MCF 10A (cell line): ENCODE measurements around the gene ANGPTL7. TPM values are rescaled to one million over a fixed set of nuclear protein-coding genes. Genes with fewer than 3 reads are reported as not detected.

Experiments
- BruUV-seq: library from RNA; stranded (reverse); fragments of 400-500 nt; replicated peaks from 2 replicates; lab custom pipeline; 2021; lab: Mats Ljungman, UMichigan
- CTCF ChIA-PET: fragments of 300-600 bp; sonication (Branson Sonifier 250); formaldehyde crosslinking; extraction: SDS; loops from one replicate; lab custom pipeline; 2021; ENCODE audit warnings: antibody characterized with exemption, inconsistent platforms; lab: Yijun Ruan, JAX
- POLR2A ChIA-PET: fragments of 300-600, 350-650 bp; sonication (Branson Sonifier 250); formaldehyde crosslinking; extraction: SDS; loops from one replicate; lab custom pipeline; 2020; ENCODE audit warnings: antibody characterized with exemption, inconsistent platforms; lab: Yijun Ruan, JAX
- DNase-seq: peaks from one replicate; pipeline ENCODE4 v3.0.0-alpha.2; 2018; ENCODE audit not compliant: unreplicated experiment
- H3K27ac Mint-ChIP-seq: one replicate; pipeline ENCODE4 v1.8.0; 2022; ENCODE audit warnings: mild to moderate bottlenecking, low read depth, mixed read lengths; ENCODE audit not compliant: unreplicated experiment
- H3K27me3 Mint-ChIP-seq: one replicate; pipeline ENCODE4 v1.8.0; 2022; ENCODE audit warnings: mixed read lengths; ENCODE audit not compliant: insufficient read depth, unreplicated experiment
- H3K36me3 Mint-ChIP-seq: one replicate; pipeline ENCODE4 v1.8.0; 2022; ENCODE audit warnings: mild to moderate bottlenecking, moderate library complexity, mixed read lengths; ENCODE audit not compliant: insufficient read depth, unreplicated experiment
- H3K4me1 Mint-ChIP-seq: one replicate; pipeline ENCODE4 v1.8.0; 2022; ENCODE audit warnings: mixed read lengths; ENCODE audit not compliant: insufficient read depth, unreplicated experiment
- H3K4me3 Mint-ChIP-seq: one replicate; pipeline ENCODE4 v1.8.0; 2022; ENCODE audit warnings: mild to moderate bottlenecking, moderate library complexity, mixed read lengths; ENCODE audit not compliant: unreplicated experiment
- H3K9me3 Mint-ChIP-seq: one replicate; pipeline ENCODE4 v1.8.0; 2022; ENCODE audit warnings: mixed read lengths; ENCODE audit not compliant: unreplicated experiment
- intact Hi-C: fragments of 100-400 bp; cut with micrococcal nuclease; formaldehyde crosslinking; loops from 2 replicates; pipeline ENCODE4 v1.14.1; 2022
- total RNA-seq: library from RNA; stranded (reverse); gene quantifications from 2 replicates; pipeline ENCODE4 v1.2.3, GENCODE V29; 2022
- TF ChIP-seq, protein P1 (sequence below): fragments of 200-600 bp; IDR thresholded peaks from one replicate; pipeline ENCODE4 v1.8.0; 2022; ENCODE audit warnings: antibody characterized with exemption, mild to moderate bottlenecking; ENCODE audit not compliant: unreplicated experiment

ANGPTL7 gene
- total RNA-seq, 1 experiment from 2014 or later = not detected

DNA sequence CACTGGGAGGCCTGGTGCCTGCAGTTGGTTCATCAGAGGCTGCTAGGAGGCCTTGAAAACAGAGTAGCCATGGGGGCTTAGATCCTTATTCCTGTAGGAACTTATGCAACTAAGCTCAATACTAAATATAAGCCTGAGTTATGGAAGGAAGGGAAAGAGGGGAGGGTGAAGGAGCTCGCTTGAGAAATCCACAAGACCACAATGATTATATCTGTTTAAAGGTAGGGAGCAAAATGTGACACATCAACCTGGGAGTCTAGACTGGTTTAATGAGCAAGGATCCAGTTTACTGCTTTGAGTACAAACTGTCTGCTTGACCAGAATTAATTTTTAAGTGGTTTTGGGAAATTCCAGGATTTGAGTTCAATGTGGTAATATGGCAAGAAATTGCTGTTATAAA is 20.4 kb upstream of the ANGPTL7 start:
- no peaks in the 10 kb centered on the region for H3K27me3 Mint-ChIP-seq
- TF ChIP-seq, protein P1, sequence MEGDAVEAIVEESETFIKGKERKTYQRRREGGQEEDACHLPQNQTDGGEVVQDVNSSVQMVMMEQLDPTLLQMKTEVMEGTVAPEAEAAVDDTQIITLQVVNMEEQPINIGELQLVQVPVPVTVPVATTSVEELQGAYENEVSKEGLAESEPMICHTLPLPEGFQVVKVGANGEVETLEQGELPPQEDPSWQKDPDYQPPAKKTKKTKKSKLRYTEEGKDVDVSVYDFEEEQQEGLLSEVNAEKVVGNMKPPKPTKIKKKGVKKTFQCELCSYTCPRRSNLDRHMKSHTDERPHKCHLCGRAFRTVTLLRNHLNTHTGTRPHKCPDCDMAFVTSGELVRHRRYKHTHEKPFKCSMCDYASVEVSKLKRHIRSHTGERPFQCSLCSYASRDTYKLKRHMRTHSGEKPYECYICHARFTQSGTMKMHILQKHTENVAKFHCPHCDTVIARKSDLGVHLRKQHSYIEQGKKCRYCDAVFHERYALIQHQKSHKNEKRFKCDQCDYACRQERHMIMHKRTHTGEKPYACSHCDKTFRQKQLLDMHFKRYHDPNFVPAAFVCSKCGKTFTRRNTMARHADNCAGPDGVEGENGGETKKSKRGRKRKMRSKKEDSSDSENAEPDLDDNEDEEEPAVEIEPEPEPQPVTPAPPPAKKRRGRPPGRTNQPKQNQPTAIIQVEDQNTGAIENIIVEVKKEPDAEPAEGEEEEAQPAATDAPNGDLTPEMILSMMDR = no peak
- ChIA-PET CTCF (interaction anchor here (0.7 kb wide), 2 partner anchors 131 to 381 kb away, joined by 3 read pairs; no protein-coding TSS in a partner anchor), POLR2A (interaction anchor here (2.0 kb wide), 1 partner anchor 10 kb away, joined by 5 read pairs; no protein-coding TSS in a partner anchor)
- BruUV-seq = no TSS peak
- intact Hi-C loops = no loop called here
- peaks cover 6% of the 10 kb centered on the region for H3K4me1 Mint-ChIP-seq
- H3K9me3 Mint-ChIP-seq = no peaks in the 10 kb centered on the region
- no peak overlapping the region for H3K27ac Mint-ChIP-seq
- no peak overlapping the region for H3K4me3 Mint-ChIP-seq
- DNase-seq = no peak
- H3K36me3 Mint-ChIP-seq = peaks cover 26% of the 10 kb centered on the region

DNA sequence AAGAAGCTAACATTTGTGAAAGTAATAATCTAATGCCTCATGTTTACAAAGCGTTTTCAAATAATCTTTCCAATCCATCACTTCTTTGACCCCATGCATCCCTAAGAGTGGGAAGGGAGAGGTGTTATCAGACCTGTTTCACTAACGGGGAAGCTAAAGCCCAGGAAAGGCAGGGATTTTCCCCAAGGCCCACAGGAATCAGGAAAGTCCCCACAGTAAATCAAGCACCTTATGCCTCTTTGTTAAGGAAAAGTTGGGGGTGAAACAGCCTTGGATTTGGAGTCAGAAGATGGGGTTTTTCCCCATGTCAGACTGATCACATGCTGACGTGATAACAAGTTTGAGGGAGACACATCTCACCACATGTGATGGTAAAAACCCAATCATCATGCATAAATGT is 20.0 kb upstream of the ANGPTL7 start:
- Mint-ChIP-seq H3K9me3 (no peaks in the 10 kb centered on the region), H3K27me3 (no peaks in the 10 kb centered on the region), H3K27ac (no peak overlapping the region), H3K4me1 (peaks cover 6% of the 10 kb centered on the region), H3K4me3 (no peak overlapping the region), H3K36me3 (peaks cover 22% of the 10 kb centered on the region)
- no peak for DNase-seq
- ChIA-PET POLR2A (interaction anchor here (2.0 kb wide), 1 partner anchor 10 kb away, joined by 5 read pairs; no protein-coding TSS in a partner anchor), CTCF (interaction anchor here (0.6 to 0.7 kb wide), 3 partner anchors 30 to 381 kb away, joined by 3 read pairs; no protein-coding TSS in a partner anchor)
- TF ChIP-seq, protein P1 = no peak
- BruUV-seq = no TSS peak
- intact Hi-C loops = no loop called here

DNA sequence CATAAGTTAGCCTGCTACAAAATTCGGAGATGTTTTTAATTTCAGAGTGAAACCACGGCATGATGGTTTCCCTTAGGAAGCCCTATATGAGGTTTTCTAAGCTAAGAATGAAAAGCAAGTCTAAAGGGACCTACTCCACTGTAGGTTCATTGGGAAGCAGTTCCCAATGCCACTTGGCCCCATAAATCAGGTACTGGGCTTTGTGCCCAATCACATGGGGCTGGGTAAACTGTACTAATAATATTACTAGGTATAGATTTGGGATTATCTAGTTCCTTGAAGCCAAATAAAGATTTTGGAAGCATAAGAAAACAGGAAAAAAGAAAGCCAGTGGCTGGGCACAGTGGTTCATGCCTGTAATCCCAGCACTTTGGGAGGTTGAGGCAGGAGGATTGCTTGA is 19.1 kb upstream of the ANGPTL7 start:
- intact Hi-C loops = no loop called here
- Mint-ChIP-seq H3K4me1 (peaks cover 6% of the 10 kb centered on the region), H3K27me3 (no peaks in the 10 kb centered on the region), H3K27ac (no peak overlapping the region), H3K4me3 (no peak overlapping the region), H3K9me3 (no peaks in the 10 kb centered on the region), H3K36me3 (peaks cover 22% of the 10 kb centered on the region)
- no TSS peak for BruUV-seq
- CTCF ChIA-PET = interaction anchor here (0.6 to 0.7 kb wide), 2 partner anchors 29 to 513 kb away, joined by 3 to 4 read pairs; no protein-coding TSS in a partner anchor
- POLR2A ChIA-PET = no interaction called here
- DNase-seq = no peak
- TF ChIP-seq, protein P1 = no peak

DNA sequence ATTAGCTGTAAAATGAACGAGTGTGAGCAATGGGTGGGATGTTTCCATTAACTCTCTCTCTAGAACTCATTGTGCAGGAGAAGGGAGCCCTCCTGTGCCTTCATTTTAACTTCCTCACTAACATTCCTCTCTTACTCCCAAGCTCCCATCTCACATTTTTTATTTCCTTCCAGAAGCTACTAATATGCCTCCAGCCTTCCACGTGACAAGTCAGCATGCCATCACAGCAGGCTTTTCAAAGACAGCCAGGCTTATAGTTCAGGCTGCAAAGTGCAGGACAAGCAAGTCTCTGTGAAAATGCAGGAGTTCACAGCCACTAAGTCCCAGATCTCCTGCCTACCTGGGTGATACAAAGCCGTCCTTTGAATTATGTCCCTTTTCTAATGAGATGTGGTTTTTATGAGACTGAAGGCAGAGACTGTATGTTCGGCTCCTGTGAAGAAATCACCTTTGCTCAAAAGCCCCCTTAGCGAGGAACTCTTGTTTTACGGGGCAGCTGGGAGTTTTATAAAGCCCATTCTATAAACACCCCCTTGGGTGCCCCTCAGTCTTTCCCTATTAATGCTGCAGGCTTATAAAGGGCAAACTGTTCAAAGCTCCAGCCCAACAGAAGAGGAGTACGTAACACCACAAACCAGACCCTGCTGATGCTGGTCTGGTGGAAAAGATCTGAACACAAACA is 14.8 kb upstream of the ANGPTL7 start:
- H3K27me3 Mint-ChIP-seq = no peaks in the 10 kb centered on the region
- H3K9me3 Mint-ChIP-seq = no peaks in the 10 kb centered on the region
- ChIA-PET CTCF (interaction anchor here (0.6 to 1.0 kb wide), 3 partner anchors 10 to 795 kb away, joined by 3 to 4 read pairs (median 3); no protein-coding TSS in a partner anchor), POLR2A (interaction anchor here (0.7 to 2.2 kb wide), 2 partner anchors 15 to 141 kb away, joined by 3 to 6 read pairs; no protein-coding TSS in a partner anchor)
- intact Hi-C loops = no loop called here
- no TSS peak for BruUV-seq
- no peak overlapping the region for H3K4me3 Mint-ChIP-seq
- H3K27ac Mint-ChIP-seq = no peak overlapping the region
- no peak for DNase-seq
- peaks cover 6% of the 10 kb centered on the region for H3K4me1 Mint-ChIP-seq
- TF ChIP-seq, protein P1 = no peak
- H3K36me3 Mint-ChIP-seq = peaks cover 10% of the 10 kb centered on the region
